Gastroesophageal sphincter (tissue), 4 donors: Measurements from ENCODE around the gene GRK1. TPM values are rescaled to one million over a fixed set of nuclear protein-coding genes. Genes with fewer than 3 reads are reported as not detected.

Experiments
- ATAC-seq: fragments of 150-250 bp; one replicate; pipeline ENCODE4 v1.9.1; 2016; ENCODE audit warnings: mild to moderate bottlenecking, moderate library complexity
- H3K27ac ChIP-seq, 4 donors: fragments of 200-600 bp; sonication (generic) in 3 of 4; 1 replicate in 3 of 4; 2 replicates in 1 of 4; pipeline ENCODE4 v1.5.1; 2016 to 2019
- H3K27me3 ChIP-seq: fragments of 200-600 bp; sonication (generic); one replicate; pipeline ENCODE4 v1.5.1; 2019
- H3K36me3 ChIP-seq, 2 donors: fragments of 200-600 bp; sonication (generic); one replicate each; pipeline ENCODE4 v1.5.1; 2019; ENCODE audit warnings: control low read depth in 1 of 2
- H3K4me1 ChIP-seq, 3 donors: fragments of 200-600 bp; sonication (generic); 1 replicate in 2 of 3; 2 replicates in 1 of 3; pipeline ENCODE4 v1.5.1; 2016 to 2019; ENCODE audit warnings: control low read depth in 2 of 3
- H3K4me3 ChIP-seq, 2 donors: fragments of 200-600 bp; sonication (generic); one replicate each; pipeline ENCODE4 v1.5.1; 2019; ENCODE audit warnings: mild to moderate bottlenecking in 1 of 2, moderate library complexity in 1 of 2
- H3K9me3 ChIP-seq, 3 donors: fragments of 200-600 bp; sonication (generic); one replicate each; pipeline ENCODE4 v1.5.1; 2017 to 2019; ENCODE audit warnings: control low read depth in 2 of 3
- EP300 ChIP-seq: sonication (generic); formaldehyde crosslinking; IDR thresholded peaks from one replicate; pipeline ENCODE4 v1.6.1; 2017; ENCODE audit warnings: antibody characterized with exemption, mild to moderate bottlenecking
- POLR2A ChIP-seq, 2 donors: fragments of 450-650 bp; IDR thresholded peaks; one replicate each; pipeline ENCODE4 v1.6.1; 2017; ENCODE audit warnings: antibody characterized with exemption in 2 of 2, mild to moderate bottlenecking in 2 of 2, moderate library complexity in 1 of 2
- POLR2AphosphoS5 ChIP-seq: sonication (generic); formaldehyde crosslinking; IDR thresholded peaks from one replicate; pipeline ENCODE4 v1.6.1; 2017; ENCODE audit warnings: antibody characterized with exemption
- WGBS, 2 donors: methylation state at CpG; one replicate each; pipeline ENCODE4 v1.1.5; 2018; ENCODE audit warnings: low coverage in 1 of 2; 5-methylcytosine and 5-hydroxymethylcytosine counted together
- total RNA-seq, 4 donors: library from RNA; depleted of rRNA; stranded (reverse); fragments of >200 nt; gene quantifications; one replicate each; pipeline ENCODE4 v1.1.0, GENCODE V29; 2016
- TF ChIP-seq, protein P1 (sequence below), 4 experiments: fragments of 200-600 bp in 2 of 4; fragments of 450-650 bp in 2 of 4; sonication (generic) in 1 of 4; IDR thresholded peaks; one replicate each; pipeline ENCODE4 v1.5.1; 2017 to 2019; ENCODE audit warnings: antibody characterized with exemption in 4 of 4, mild to moderate bottlenecking in 2 of 4, moderate library complexity in 2 of 4

Gene GRK1
- total RNA-seq, 4 donors from 2014 or later, result 0.15 TPM; not detected in 3

DNA sequence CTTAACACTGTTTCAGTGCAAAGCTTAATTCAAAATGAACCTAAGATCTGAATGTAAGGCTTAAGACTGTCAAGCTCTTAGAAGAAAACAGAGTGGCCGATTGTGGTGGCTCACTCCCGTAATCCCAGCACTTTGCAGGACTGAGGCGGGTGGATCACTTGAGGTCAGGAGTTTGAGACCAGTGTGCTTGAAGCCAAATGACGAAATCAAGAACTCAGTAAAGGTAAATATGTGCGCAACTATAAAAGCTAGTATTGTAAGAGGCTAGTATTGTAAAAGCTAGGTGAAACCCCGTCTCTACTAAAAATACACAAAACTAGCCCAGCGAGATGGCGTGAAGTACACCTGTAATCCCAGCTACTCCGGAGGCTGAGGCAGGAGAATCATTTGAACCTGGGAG, 21.7 kb upstream of the GRK1 start:
- no peak for ATAC-seq
- Histone ChIP-seq H3K27ac (no peak overlapping the region), H3K27me3 (no peaks in the 10 kb centered on the region), H3K9me3 (no peaks in the 10 kb centered on the region), H3K4me3 (no peak overlapping the region), H3K36me3 (peaks cover 0 to 12% of the 10 kb centered on the region in 2 donors), H3K4me1 (peaks cover 0 to 22% (median 7%) of the 10 kb centered on the region in 3 donors)
- no peak for TF ChIP-seq EP300
- TF ChIP-seq POLR2A (IDR thresholded peaks at IDR 0.05), result no peak
- TF ChIP-seq, protein P1, sequence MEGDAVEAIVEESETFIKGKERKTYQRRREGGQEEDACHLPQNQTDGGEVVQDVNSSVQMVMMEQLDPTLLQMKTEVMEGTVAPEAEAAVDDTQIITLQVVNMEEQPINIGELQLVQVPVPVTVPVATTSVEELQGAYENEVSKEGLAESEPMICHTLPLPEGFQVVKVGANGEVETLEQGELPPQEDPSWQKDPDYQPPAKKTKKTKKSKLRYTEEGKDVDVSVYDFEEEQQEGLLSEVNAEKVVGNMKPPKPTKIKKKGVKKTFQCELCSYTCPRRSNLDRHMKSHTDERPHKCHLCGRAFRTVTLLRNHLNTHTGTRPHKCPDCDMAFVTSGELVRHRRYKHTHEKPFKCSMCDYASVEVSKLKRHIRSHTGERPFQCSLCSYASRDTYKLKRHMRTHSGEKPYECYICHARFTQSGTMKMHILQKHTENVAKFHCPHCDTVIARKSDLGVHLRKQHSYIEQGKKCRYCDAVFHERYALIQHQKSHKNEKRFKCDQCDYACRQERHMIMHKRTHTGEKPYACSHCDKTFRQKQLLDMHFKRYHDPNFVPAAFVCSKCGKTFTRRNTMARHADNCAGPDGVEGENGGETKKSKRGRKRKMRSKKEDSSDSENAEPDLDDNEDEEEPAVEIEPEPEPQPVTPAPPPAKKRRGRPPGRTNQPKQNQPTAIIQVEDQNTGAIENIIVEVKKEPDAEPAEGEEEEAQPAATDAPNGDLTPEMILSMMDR (IDR thresholded peaks at IDR 0.05), result no peak
- no peak for TF ChIP-seq POLR2AphosphoS5
- 89 to 94% methylated on average over 3 to 7 of the region's 9 CpGs for WGBS, 2 donors

DNA sequence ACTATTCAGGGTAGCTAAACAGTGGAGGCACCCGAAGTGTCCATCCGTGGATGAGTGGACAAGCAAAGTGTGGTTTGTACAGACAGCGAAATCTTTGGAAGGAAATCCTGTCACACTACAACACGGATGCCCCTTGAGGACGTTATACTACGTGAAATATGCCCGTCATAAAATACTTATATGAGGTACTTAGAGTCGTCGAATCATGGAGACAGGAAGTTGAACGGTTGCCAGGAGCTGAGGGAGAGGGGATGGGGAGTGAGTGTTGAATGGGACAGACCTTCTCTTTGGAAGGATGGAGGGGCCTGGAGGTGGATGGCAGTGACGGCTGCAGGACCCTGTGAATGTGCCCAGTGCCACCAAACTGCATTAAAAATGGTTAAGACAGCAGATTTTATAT, 20.6 kb upstream of the GRK1 start:
- 71 to 80% methylated on average over 8 to 11 of the region's 11 CpGs for WGBS, 2 donors
- ATAC-seq, result no peak
- no peak overlapping the region for H3K27ac ChIP-seq
- no peaks in the 10 kb centered on the region for H3K9me3 ChIP-seq
- H3K27me3 ChIP-seq, result no peaks in the 10 kb centered on the region
- TF ChIP-seq POLR2AphosphoS5 (no peak), POLR2A (IDR thresholded peaks at IDR 0.05) (no peak), EP300 (no peak)
- TF ChIP-seq, protein P1 (IDR thresholded peaks at IDR 0.05), result no peak
- peaks cover 0 to 33% (median 7%) of the 10 kb centered on the region in 3 donors for H3K4me1 ChIP-seq
- H3K4me3 ChIP-seq, result no peak overlapping the region
- H3K36me3 ChIP-seq, result peaks cover 0 to 6% of the 10 kb centered on the region in 2 donors

DNA sequence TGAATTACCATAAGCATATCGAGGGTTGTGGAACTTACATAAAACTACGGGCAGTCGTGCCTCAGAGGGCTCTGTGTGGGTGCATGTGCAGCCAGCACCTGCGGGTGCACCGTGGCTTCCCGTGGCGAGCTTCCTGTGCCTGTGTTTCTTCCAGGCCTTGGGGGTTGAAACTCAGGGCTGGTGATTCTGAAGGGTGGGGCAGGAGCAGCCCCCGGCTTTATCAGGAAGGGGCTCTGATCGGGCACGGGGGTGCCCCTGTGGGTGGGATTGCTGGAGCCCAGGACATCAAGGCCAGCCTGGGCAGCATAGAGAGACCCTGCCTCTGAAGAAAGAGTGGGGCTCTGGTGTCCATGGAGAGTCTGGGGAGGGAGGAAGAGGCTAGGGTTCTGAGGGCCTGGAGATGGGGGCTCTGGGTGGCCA, 20.1 kb upstream of the GRK1 start:
- H3K27me3 ChIP-seq, result no peaks in the 10 kb centered on the region
- peak; percentile 4 for ATAC-seq
- H3K27ac ChIP-seq, result peak overlapping the region in 3 of 4 donors; percentile 31 to 73 (median 36)
- H3K36me3 ChIP-seq, result peaks cover 0 to under 1% of the 10 kb centered on the region in 2 donors
- WGBS, 2 donors, result 76 to 84% methylated on average over 2 to 3 of the region's 10 CpGs
- H3K9me3 ChIP-seq, result no peaks in the 10 kb centered on the region
- TF ChIP-seq POLR2A (IDR thresholded peaks at IDR 0.05), result no peak
- no peak for TF ChIP-seq EP300
- TF ChIP-seq POLR2AphosphoS5, result no peak
- TF ChIP-seq, protein P1 (IDR thresholded peaks at IDR 0.05), result no peak
- H3K4me3 ChIP-seq, result no peak overlapping the region
- peaks cover 0 to 38% (median 7%) of the 10 kb centered on the region in 3 donors for H3K4me1 ChIP-seq

DNA sequence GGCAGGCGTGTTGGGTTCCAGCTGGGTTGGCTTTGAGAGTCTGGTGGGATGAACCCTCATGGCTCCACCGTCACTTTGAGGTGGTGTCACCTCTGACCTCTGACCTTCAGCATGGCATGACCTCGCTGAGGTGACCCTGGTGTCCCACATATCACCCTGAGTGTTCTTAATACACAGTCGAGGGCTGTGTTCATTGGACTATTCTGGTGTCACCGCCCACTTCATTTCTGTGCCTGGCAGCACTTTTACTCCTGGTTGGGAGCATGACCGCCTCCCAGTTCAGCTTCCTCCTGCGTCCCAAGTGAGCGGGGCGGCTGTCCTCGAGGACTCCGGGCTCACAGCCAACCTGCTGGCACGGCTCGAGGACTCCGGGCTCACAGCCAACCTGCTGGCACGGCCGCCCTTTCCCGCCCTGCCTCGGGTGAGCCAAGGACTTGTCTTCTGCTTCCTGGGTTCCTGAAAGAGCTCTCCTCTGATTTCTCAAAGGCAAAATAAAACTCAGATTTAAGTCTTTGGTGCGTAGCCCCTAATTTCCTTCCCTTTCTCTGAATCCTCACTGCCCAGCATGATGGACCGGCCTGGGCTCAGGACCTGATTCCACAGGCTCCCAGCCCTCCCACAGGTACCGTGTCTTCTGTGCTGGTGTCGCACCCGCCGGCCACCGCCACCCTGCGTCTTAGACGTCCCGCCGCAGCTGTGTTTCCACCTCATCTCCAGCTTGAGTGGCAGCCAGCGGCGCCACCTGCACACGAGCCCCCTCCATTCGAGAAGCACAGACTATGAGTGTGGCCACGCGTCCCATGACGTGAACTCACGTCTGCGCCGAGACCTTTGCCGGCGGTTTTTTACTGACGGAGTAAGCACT, 19.4 kb upstream of the GRK1 start:
- ATAC-seq, result peak; percentile 93
- 46 to 50% methylated on average over 7 to 26 of the region's 42 CpGs for WGBS, 2 donors
- no peak overlapping the region for H3K4me3 ChIP-seq
- H3K27me3 ChIP-seq, result no peaks in the 10 kb centered on the region
- peaks cover 0 to 41% (median 7%) of the 10 kb centered on the region in 3 donors for H3K4me1 ChIP-seq
- H3K9me3 ChIP-seq, result no peaks in the 10 kb centered on the region
- TF ChIP-seq POLR2A (IDR thresholded peaks at IDR 0.05), result no peak
- TF ChIP-seq, protein P1 (IDR thresholded peaks at IDR 0.05), result no peak
- TF ChIP-seq EP300, result no peak
- TF ChIP-seq POLR2AphosphoS5, result peak; percentile 93
- peak overlapping the region in 3 of 4 donors; percentile 36 to 73 (median 58) for H3K27ac ChIP-seq
- no peaks in the 10 kb centered on the region for H3K36me3 ChIP-seq
